ENCODE data around the gene FRMPD2.
A peak's percentile ranks its signal among the peaks of the same experiment; 100 is the strongest.

FRMPD2 gene

GRCh38 chr10:48274636-48275035 is at the start of gene FRMPD2:
FRMPD2 (minus strand) TSS chr10:48274696; CDS start chr10:48274567, 129 bp downstream.
- no peak for DNase-seq (ENCODE audit: low read depth)

GRCh38 chr10:48322017-48322416 is 47.5 kb upstream of the FRMPD2 start:
- peak; percentile 55 for DNase-seq (ENCODE audit: low read depth)

GRCh38 chr10:48317321-48317990 is 43.0 kb upstream of the FRMPD2 start:
- DNase-seq (ENCODE audit: low read depth): no peak

- DNase-seq (ENCODE audit: low read depth): no peak
Measured at GRCh38 chr10:48316236-48316635, 41.7 kb upstream of the FRMPD2 start.

- no peak for DNase-seq (ENCODE audit: low read depth)
Measured at GRCh38 chr10:48314107-48314506, 39.6 kb upstream of the FRMPD2 start.

GRCh38 chr10:48309711-48310226 is 35.3 kb upstream of the FRMPD2 start:
- peak; percentile 87 for DNase-seq (ENCODE audit: low read depth)

GRCh38 chr10:48307711-48308018 is 33.2 kb upstream of the FRMPD2 start:
- DNase-seq (ENCODE audit: low read depth): no peak

- DNase-seq (ENCODE audit: low read depth): peak; percentile 63
Measured at GRCh38 chr10:48306870-48307710, 32.6 kb upstream of the FRMPD2 start.

GRCh38 chr10:48306265-48306869 is 31.9 kb upstream of the FRMPD2 start, which contains the start of gene MAPK8:
MAPK8 (plus strand) TSS chr10:48306677; CDS start chr10:48401661, 94,984 bp downstream.
- peak; percentile 88 for DNase-seq (ENCODE audit: low read depth)

- DNase-seq (ENCODE audit: low read depth): no peak
Measured at GRCh38 chr10:48305905-48306264, 31.4 kb upstream of the FRMPD2 start.

- no peak for DNase-seq (ENCODE audit: low read depth)
Measured at GRCh38 chr10:48302515-48303476, 28.3 kb upstream of the FRMPD2 start.

- DNase-seq (ENCODE audit: low read depth): no peak
Measured at GRCh38 chr10:48300556-48300955, 26.1 kb upstream of the FRMPD2 start.

GRCh38 chr10:48299692-48300091 is 25.2 kb upstream of the FRMPD2 start:
- DNase-seq (ENCODE audit: low read depth): no peak

- no peak for DNase-seq (ENCODE audit: low read depth)
Measured at GRCh38 chr10:48299066-48299465, 24.6 kb upstream of the FRMPD2 start.

GRCh38 chr10:48296576-48297098 is 22.1 kb upstream of the FRMPD2 start:
- DNase-seq (ENCODE audit: low read depth): no peak

GRCh38 chr10:48294431-48294830 is 19.9 kb upstream of the FRMPD2 start:
- no peak for DNase-seq (ENCODE audit: low read depth)

- DNase-seq (ENCODE audit: low read depth): no peak
Measured at GRCh38 chr10:48292616-48293015, 18.1 kb upstream of the FRMPD2 start.

- no peak for DNase-seq (ENCODE audit: low read depth)
Measured at GRCh38 chr10:48291190-48291589, 16.7 kb upstream of the FRMPD2 start.

- no peak for DNase-seq (ENCODE audit: low read depth)
Measured at GRCh38 chr10:48290286-48290685, 15.8 kb upstream of the FRMPD2 start.

GRCh38 chr10:48289501-48290238 is 15.2 kb upstream of the FRMPD2 start:
- DNase-seq (ENCODE audit: low read depth): peak; percentile 60

GRCh38 chr10:48288661-48289060 is 14.2 kb upstream of the FRMPD2 start:
- no peak for DNase-seq (ENCODE audit: low read depth)
